ENCODE data around the gene PPIP5K1. TPM values are rescaled to one million over a fixed set of nuclear protein-coding genes. Genes with fewer than 3 reads are reported as not detected.

PPIP5K1 gene
- total RNA-seq, 1 experiment from 2014 or later = 64.0 TPM

DNA sequence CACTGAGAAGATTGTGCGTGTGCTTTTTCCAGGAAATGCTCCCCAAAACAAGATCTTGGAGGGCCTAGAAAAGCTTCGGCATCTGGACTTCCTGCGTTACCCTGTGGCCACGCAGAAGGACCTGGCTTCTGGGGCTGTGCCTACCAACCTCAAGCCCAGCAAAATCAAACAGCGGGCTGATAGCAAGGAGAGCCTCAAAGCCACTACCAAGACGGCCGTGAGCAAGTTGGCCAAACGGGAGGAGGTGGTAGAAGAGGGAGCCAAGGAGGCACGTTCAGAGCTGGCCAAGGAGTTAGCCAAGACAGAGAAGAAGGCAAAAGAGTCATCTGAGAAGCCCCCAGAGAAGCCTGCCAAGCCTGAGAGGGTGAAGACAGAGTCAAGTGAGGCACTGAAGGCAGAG is 67.8 kb downstream of the PPIP5K1 start:
- DNase-seq (ENCODE audit: unreplicated experiment) = no peak
- CTCF ChIA-PET = interaction anchor here (2.0 kb wide), 1 partner anchor 9 kb away, joined by 8 read pairs; no protein-coding TSS in a partner anchor
- BruUV-seq (replicated peaks) = no TSS peak
- no peaks in the 10 kb centered on the region for H3K9me3 Mint-ChIP-seq (ENCODE audit: unreplicated experiment)
- peaks cover 8% of the 10 kb centered on the region for H3K4me1 Mint-ChIP-seq (ENCODE audit: insufficient read depth, unreplicated experiment)
- intact Hi-C loops (cut with micrococcal nuclease) = no loop called here
- TF ChIP-seq, protein P1, sequence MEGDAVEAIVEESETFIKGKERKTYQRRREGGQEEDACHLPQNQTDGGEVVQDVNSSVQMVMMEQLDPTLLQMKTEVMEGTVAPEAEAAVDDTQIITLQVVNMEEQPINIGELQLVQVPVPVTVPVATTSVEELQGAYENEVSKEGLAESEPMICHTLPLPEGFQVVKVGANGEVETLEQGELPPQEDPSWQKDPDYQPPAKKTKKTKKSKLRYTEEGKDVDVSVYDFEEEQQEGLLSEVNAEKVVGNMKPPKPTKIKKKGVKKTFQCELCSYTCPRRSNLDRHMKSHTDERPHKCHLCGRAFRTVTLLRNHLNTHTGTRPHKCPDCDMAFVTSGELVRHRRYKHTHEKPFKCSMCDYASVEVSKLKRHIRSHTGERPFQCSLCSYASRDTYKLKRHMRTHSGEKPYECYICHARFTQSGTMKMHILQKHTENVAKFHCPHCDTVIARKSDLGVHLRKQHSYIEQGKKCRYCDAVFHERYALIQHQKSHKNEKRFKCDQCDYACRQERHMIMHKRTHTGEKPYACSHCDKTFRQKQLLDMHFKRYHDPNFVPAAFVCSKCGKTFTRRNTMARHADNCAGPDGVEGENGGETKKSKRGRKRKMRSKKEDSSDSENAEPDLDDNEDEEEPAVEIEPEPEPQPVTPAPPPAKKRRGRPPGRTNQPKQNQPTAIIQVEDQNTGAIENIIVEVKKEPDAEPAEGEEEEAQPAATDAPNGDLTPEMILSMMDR (IDR thresholded peaks at IDR 0.05; ENCODE audit: unreplicated experiment) = no peak
- no peak overlapping the region for H3K27ac Mint-ChIP-seq (ENCODE audit: low read depth, unreplicated experiment)
- H3K36me3 Mint-ChIP-seq (ENCODE audit: insufficient read depth, unreplicated experiment) = no peaks in the 10 kb centered on the region
- no peak overlapping the region for H3K4me3 Mint-ChIP-seq (ENCODE audit: unreplicated experiment)
- peaks cover 44% of the 10 kb centered on the region for H3K27me3 Mint-ChIP-seq (ENCODE audit: insufficient read depth, unreplicated experiment)
- POLR2A ChIA-PET = interaction anchor here (0.6 kb wide), 1 partner anchor 52 kb away, joined by 3 read pairs; no protein-coding TSS in a partner anchor

DNA sequence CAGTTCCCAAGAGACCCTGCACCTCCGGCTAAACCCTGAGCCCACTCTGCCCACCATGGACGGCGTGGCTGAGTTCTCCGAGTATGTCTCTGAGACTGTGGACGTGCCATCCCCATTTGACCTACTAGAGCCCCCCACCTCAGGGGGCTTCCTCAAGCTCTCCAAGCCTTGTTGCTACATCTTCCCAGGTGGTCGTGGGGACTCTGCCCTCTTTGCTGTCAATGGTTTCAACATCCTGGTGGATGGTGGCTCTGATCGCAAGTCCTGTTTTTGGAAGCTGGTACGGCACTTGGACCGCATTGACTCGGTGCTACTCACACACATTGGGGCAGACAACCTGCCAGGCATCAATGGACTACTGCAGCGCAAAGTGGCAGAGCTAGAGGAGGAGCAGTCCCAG is 68.6 kb downstream of the PPIP5K1 start:
- peaks cover 46% of the 10 kb centered on the region for H3K27me3 Mint-ChIP-seq (ENCODE audit: insufficient read depth, unreplicated experiment)
- ChIA-PET CTCF (interaction anchor here (2.0 kb wide), 1 partner anchor 8 kb away, joined by 8 read pairs; no protein-coding TSS in a partner anchor), POLR2A (no interaction called here)
- no peak overlapping the region for H3K27ac Mint-ChIP-seq (ENCODE audit: low read depth, unreplicated experiment)
- intact Hi-C loops (cut with micrococcal nuclease) = no loop called here
- H3K9me3 Mint-ChIP-seq (ENCODE audit: unreplicated experiment) = no peaks in the 10 kb centered on the region
- no TSS peak for BruUV-seq (replicated peaks)
- no peaks in the 10 kb centered on the region for H3K36me3 Mint-ChIP-seq (ENCODE audit: insufficient read depth, unreplicated experiment)
- TF ChIP-seq, protein P1 (IDR thresholded peaks at IDR 0.05; ENCODE audit: unreplicated experiment) = no peak
- peaks cover 10% of the 10 kb centered on the region for H3K4me1 Mint-ChIP-seq (ENCODE audit: insufficient read depth, unreplicated experiment)
- no peak overlapping the region for H3K4me3 Mint-ChIP-seq (ENCODE audit: unreplicated experiment)
- DNase-seq (ENCODE audit: unreplicated experiment) = no peak

DNA sequence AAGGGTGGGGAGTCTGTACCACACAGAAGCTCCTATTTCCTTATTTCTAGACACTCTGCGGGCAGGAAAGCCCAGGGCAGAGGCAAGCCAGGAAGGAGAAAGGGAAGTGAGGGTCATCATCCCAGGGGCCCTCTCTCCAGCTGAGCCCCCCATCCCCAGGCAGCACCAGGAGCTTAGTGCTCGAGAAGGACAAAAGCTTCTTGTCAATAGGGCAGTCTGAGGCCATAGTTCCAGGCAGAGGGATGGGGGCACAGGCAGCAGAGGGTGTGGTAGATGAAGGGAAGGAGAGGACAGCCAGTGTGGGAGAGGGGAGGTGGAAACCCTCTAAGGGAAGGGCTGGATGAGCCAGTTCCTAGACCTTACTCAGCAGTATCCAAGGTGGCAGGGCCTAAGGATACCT is 69.9 kb downstream of the PPIP5K1 start:
- H3K9me3 Mint-ChIP-seq (ENCODE audit: unreplicated experiment) = no peaks in the 10 kb centered on the region

DNA sequence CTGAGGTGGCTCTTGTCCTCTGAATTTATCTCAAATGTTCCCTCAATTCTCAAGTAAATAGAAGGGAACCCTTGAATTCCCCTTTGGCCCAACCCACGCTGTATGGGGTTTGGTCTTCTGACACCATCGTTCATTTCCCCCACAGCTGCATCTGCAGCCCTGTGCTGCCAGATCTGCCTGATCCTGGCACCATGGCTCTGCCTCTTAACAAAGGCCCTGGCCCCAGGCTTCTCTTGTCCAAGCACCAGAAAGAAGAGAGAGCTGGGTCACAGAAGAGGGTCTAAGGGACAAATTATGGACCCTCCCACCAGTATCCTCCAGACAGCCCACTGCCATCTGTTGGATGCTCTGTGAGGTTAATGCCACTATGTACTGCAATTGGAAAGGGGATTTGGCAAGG is 70.8 kb downstream of the PPIP5K1 start:
- CTCF ChIA-PET = no interaction called here
- peaks cover 46% of the 10 kb centered on the region for H3K27me3 Mint-ChIP-seq (ENCODE audit: insufficient read depth, unreplicated experiment)
- DNase-seq (ENCODE audit: unreplicated experiment) = no peak
- no peaks in the 10 kb centered on the region for H3K36me3 Mint-ChIP-seq (ENCODE audit: insufficient read depth, unreplicated experiment)
- H3K4me1 Mint-ChIP-seq (ENCODE audit: insufficient read depth, unreplicated experiment) = peaks cover 14% of the 10 kb centered on the region
- no peak overlapping the region for H3K4me3 Mint-ChIP-seq (ENCODE audit: unreplicated experiment)
- intact Hi-C loops (cut with micrococcal nuclease) = no loop called here
- no peak overlapping the region for H3K27ac Mint-ChIP-seq (ENCODE audit: low read depth, unreplicated experiment)
- TF ChIP-seq, protein P1 (IDR thresholded peaks at IDR 0.05; ENCODE audit: unreplicated experiment) = no peak
- H3K9me3 Mint-ChIP-seq (ENCODE audit: unreplicated experiment) = no peaks in the 10 kb centered on the region
- POLR2A ChIA-PET = no interaction called here
- BruUV-seq (replicated peaks) = no TSS peak

More for the DNA sequence above, 69.9 kb downstream of the PPIP5K1 start:
- DNase-seq (ENCODE audit: unreplicated experiment) = no peak
- Mint-ChIP-seq H3K27ac (ENCODE audit: low read depth, unreplicated experiment) (no peak overlapping the region), H3K4me3 (ENCODE audit: unreplicated experiment) (no peak overlapping the region), H3K27me3 (ENCODE audit: insufficient read depth, unreplicated experiment) (peaks cover 46% of the 10 kb centered on the region), H3K36me3 (ENCODE audit: insufficient read depth, unreplicated experiment) (no peaks in the 10 kb centered on the region), H3K4me1 (ENCODE audit: insufficient read depth, unreplicated experiment) (peaks cover 14% of the 10 kb centered on the region)
- POLR2A ChIA-PET = no interaction called here
- intact Hi-C loops (cut with micrococcal nuclease) = no loop called here
- TF ChIP-seq, protein P1 (IDR thresholded peaks at IDR 0.05; ENCODE audit: unreplicated experiment) = no peak
- no TSS peak for BruUV-seq (replicated peaks)
- CTCF ChIA-PET = interaction anchor here (0.6 kb wide), 1 partner anchor 26 kb away, joined by 3 read pairs; no protein-coding TSS in a partner anchor
